GM19193 (cell line): ENCODE measurements around the gene FMN2.

Source experiments
- POLR2A ChIP-seq: IDR thresholded peaks from 4 replicates; pipeline ENCODE4 v1.6.1; 2011; ENCODE audit not compliant: insufficient read depth, insufficient read length; ENCODE audit errors: extremely low read depth

Gene FMN2

GRCh38 chr1:240090957-240091600 lies 604 bp upstream of the FMN2 start:
- TF ChIP-seq POLR2A: no peak

GRCh38 chr1:240092301-240093119 lies 827 bp downstream of the FMN2 start:
- no peak for TF ChIP-seq POLR2A

GRCh38 chr1:240093120-240093961 lies 1.7 kb downstream of the FMN2 start:
- no peak for TF ChIP-seq POLR2A

- no peak for TF ChIP-seq POLR2A
These were observed 2.5 kb downstream of the FMN2 start for GRCh38 chr1:240094041-240094722.

GRCh38 chr1:240096974-240097373 lies 5.3 kb downstream of the FMN2 start:
- TF ChIP-seq POLR2A: no peak

GRCh38 chr1:240098534-240098933 lies 6.9 kb downstream of the FMN2 start:
- TF ChIP-seq POLR2A: no peak

GRCh38 chr1:240099329-240099728 lies 7.6 kb downstream of the FMN2 start:
- no peak for TF ChIP-seq POLR2A

GRCh38 chr1:240099748-240100147 lies 8.1 kb downstream of the FMN2 start:
- no peak for TF ChIP-seq POLR2A

- no peak for TF ChIP-seq POLR2A
These were observed 8.8 kb downstream of the FMN2 start for GRCh38 chr1:240100371-240100934.

GRCh38 chr1:240101306-240101705 lies 9.6 kb downstream of the FMN2 start:
- TF ChIP-seq POLR2A: no peak

GRCh38 chr1:240101737-240102136 lies 10.1 kb downstream of the FMN2 start:
- no peak for TF ChIP-seq POLR2A

GRCh38 chr1:240104672-240105071 lies 13.0 kb downstream of the FMN2 start:
- TF ChIP-seq POLR2A: no peak

- no peak for TF ChIP-seq POLR2A
These were observed 15.5 kb downstream of the FMN2 start for GRCh38 chr1:240107058-240107684.

- TF ChIP-seq POLR2A: no peak
These were observed 17.4 kb downstream of the FMN2 start for GRCh38 chr1:240109130-240109529.
